GM15510 (cell line): ENCODE measurements around the gene CIROP.
A peak's percentile ranks its signal among the peaks of the same experiment; 100 is the strongest.

Experiments
- POLR2A ChIP-seq: IDR thresholded peaks from 3 replicates; pipeline ENCODE4 v1.6.1; 2011; ENCODE audit warnings: borderline replicate concordance; ENCODE audit not compliant: insufficient read length; ENCODE audit errors: extremely low read depth

Gene CIROP

GRCh38 chr14:23110579-23111365 is 6.0 kb upstream of the CIROP start:
- no peak for TF ChIP-seq POLR2A

GRCh38 chr14:23109769-23110168 is 5.0 kb upstream of the CIROP start:
- TF ChIP-seq POLR2A: no peak

- no peak for TF ChIP-seq POLR2A
These were observed 1.9 kb upstream of the CIROP start for GRCh38 chr14:23106747-23107045.

DNA sequence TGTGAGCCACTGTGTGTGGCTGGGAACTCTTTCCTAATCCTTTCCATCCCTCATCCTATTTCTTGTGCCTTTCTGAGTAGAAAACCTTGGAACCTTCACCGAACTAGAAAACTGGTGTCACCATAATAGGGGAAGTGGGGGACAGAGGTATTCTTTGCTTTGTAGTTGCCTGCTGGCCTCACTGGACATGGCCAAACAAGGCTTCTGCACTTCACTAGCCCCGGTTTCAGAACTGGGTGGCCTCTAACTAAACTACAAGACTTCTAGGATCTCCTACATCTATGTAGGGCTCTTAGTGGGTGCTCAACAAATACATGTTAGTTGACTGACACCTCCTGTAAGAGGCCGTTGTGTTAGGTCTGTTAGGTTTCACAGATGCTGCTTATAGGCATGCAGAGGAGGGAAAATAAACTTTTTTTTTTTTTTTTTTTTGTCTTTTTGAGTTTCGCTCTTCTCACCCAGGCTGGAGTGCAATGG is 597 bp upstream of the CIROP start:
- no peak for TF ChIP-seq POLR2A

GRCh38 chr14:23104070-23104590 is 659 bp downstream of the CIROP start:
- TF ChIP-seq POLR2A: no peak

DNA sequence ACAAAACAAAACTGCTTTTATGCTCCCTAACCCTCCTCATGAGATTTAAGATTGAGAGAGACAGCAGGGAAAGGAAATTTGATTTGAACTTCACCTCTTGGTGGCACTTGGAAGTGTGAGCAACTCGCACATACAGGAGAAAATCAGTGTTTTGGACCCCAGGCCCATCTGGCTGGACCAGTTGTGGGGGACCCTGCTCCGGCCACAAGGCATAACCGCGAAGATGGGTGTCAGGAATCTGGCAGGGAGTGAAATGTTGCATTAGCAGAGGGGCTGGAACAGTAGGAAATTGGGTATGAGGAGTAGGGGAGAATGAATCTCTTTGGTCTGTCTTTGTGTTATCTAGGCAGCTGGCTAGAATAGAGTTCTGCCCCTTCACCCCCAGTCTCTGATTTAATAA is 1.2 kb downstream of the CIROP start:
- no peak for TF ChIP-seq POLR2A

DNA sequence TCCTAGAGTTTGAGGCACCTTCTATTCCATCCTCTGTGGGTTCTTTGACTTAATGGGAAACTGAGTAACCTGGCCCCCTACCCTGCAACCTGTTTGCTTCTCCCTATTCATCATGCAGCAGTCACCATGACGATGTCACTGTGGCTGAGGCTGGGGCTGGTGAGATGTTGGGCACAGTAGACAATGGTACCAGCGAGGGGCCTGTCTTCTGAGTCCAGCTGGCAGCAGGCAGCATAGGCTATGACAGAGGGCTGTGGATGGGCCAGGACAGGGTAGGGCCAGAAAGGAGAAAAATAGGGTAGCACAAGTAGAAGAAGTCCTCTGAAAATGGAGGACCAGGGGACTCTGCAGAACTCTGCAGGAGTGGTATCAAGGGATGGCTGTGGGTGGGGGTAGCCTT is 2.0 kb downstream of the CIROP start:
- no peak for TF ChIP-seq POLR2A

- TF ChIP-seq POLR2A: no peak
These were observed 2.7 kb downstream of the CIROP start for GRCh38 chr14:23101986-23102625.

DNA sequence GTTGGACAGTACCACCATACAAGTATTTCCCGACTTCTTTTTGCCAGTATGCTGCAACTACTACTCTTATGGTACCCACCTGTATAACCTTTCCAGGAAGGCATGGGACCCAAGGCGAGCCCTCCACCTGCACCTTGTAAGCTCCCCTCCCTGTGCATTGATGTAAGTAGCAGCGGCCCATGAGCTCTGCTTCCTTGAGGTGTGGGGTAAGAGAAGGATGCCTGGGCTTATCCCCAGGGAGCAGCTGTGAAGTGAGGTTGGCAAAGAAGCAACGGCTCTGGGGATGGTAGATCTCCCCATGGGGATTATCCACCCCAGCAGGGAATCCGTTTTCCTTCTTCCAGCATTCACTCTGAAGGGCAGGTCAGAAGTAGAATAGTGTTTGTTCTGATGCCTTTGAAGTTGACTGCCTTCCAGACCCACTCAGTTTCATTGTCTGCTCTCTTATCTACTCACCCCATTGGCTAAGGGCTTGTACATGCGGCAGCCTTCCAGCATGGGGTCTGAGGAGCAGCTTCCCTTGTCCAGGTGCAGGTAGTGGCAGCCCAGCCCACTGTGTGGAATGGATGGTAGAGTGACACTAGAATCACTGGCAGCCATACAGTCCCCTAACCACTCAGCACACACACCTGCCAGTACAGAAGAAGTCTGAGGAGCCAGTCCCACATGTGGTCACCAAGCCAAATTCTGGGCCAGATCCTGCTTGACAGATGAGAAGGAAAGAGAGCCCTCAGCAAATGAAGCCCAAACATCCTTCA is 3.4 kb downstream of the CIROP start:
- no peak for TF ChIP-seq POLR2A

DNA sequence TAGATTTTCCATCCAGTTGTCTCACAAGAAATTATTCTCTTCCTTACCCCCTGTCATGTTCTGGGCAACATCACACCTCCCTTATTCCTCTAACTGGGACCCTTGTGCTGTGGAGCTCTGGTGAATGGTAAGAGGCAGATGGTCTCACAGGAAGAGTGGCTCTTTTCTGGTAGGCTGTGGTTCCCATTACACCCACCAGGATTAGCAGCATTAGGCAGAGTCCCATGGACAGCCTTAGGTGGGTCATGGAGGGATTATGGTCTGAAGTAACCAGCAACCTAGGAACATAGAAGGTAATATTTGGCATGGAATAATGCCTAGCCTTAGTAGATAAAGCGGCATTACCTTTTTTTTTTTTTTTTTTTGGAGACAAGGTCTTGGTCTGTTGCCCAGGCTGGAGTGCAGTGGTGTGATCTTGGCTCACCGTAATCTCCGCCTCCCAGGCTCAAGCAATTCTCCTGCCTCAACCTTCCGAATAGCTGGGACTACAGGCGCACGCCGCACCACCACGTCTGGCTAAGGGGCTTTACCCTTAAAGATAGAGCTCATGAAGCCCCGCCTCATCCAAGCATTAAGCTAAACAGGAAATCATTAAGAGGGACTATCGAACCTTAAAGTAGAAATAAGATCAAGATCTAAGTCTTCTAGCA is 5.5 kb downstream of the CIROP start:
- no peak for TF ChIP-seq POLR2A

- no peak for TF ChIP-seq POLR2A
These were observed 7.0 kb downstream of the CIROP start for GRCh38 chr14:23097786-23098185.

DNA sequence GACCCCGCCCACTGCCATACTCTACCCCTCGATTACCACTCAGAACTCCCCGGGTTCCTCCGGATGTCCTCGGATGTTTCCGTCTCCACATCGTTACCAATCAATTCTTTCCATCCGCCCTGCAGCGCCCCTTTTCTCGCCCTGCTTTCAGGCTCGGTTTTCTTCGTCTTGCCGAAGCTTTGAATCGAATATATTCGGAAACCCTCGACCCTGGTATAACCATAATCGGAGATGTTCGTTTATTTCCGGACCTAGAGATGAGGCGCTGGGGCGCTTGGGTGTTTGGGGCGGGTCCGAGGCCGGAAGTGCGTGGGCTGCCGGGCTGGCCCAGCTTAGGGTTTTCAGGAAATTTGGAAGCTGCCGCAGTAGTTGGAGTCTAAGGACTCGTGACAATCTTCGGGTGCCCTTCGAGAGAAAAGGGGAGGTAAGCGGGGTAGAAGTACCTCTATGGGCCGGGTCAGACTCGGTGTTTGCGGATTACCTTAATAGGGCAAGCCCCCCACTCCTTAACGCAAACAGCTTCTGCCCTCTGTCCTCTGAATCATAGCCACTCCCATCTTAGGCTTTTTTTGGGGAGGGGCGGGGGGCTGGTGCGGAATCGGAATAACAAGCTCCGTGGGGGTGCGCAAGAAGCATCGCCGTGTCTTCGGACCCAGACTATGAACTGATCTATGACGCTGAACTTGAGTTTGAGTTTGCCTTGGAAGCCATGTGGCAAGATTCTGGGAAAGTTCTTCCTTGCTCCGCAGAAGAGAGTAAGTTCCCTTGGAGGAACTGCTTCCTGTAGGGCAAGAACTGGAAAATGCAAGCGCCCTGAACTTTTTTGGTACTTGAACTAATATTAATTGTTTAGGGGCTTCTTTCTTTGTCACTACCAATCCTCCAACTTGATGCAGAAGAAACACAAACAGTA is 9.3 kb downstream of the CIROP start, which contains the start of gene C14orf119:
TSS of gene C14orf119 (plus strand) at position 310 of the 913 bp plus-strand sequence. CDS start 2,154 bp downstream, outside the sequence.
- peak; percentile 56 for TF ChIP-seq POLR2A

DNA sequence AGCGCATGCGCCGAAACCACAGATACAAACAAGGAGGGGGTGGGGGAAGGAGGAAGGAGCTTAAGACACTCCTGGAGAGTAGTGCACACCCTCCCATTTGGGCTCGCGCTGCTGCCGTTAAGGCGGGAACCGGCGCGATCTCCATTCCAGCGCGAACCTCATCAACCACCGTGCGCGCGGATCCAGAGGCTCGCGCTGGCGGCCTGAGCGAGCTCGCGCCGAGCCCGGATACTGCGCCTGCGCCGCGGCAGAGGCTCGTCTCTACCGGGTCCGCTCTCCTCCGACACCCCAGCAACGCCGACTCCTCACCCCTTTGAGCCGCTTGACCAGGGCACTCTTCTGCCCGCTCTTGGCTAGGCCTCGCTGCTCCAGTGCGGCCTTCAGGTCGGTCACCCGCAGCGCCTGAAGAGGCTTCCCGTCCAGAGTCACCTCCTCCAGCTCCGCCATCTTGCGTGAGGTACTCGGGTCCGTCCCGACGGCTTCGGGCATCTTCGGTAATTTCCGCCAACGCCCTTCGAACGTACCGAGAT is 10.1 kb downstream of the CIROP start, which contains the start of gene ACIN1:
TSS of gene ACIN1 (minus strand) at position 471 of the 530 bp plus-strand sequence. CDS start at position 447, 24 bp downstream.
- peak; percentile 79 for TF ChIP-seq POLR2A

DNA sequence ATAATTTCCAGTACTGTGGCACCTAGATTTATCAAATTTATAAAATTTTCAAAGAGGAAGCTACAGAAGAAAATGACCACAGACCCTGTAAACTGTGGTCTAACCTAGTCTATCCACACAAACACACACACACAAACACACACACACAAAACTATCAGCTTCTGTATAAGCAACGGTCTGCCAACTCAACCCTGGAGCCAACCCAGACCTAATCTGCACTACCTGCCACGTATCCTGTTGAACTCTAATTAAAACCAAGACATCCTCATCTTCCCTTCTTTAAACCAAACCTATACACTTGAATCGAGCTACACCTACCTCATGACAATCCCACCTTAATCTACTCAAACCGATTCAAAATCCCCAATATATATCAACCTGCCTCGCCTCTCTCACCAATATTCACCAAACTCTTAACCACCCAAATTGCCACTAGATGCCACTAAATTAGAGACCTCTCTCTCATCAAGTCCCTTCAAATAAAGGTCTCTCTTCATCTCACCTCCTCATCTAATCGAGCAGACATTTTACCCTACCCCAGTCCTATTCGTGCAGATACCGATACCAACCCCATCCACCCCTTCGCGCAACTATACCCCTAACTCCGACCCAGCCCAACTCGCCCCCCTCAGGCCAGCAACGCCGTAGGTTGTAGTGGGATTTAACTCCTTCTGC is 10.7 kb downstream of the CIROP start:
- TF ChIP-seq POLR2A: no peak

DNA sequence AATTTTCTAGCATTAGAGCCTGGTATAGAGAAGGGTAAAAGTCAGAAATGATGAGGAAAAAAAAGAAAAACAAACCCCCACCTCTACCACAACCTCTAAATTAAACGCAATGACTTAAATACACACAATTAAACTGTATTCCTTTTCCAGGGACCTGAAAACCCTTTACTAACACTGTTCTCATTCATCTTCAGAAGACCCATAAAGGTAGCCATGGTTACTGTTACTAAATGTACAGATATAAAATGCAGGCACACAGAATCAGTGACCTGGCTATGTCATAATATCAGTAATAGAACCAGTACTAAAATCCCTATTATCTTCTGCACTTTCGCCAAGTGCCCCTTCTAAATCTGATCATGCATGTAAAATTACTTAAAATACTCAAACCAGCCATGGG is 11.3 kb downstream of the CIROP start:
- TF ChIP-seq POLR2A: no peak
